Esophagus muscularis mucosa (tissue), 4 donors: ENCODE data around the gene AFF4. TPM values are rescaled to one million over a fixed set of nuclear protein-coding genes. Genes with fewer than 3 reads are reported as not detected.

Experiments
- DNase-seq: peaks from one replicate; pipeline ENCODE4 v3.0.0-alpha.2; 2017; ENCODE audit errors: extremely low spot score
- H3K27ac ChIP-seq, 4 donors: fragments of 200-600 bp; sonication (generic); replicated peaks in 1 of 4; 1 replicate in 3 of 4; 2 replicates in 1 of 4; pipeline ENCODE4 v1.5.1; 2016 to 2019; ENCODE audit warnings: mild to moderate bottlenecking in 1 of 4
- H3K27me3 ChIP-seq, 4 donors: fragments of 200-600 bp; sonication (generic); one replicate each; pipeline versions ENCODE4 v1.5.1 to v1.6.0; 2016 to 2019
- H3K36me3 ChIP-seq, 4 donors: fragments of 200-600 bp; sonication (generic); one replicate each; pipeline ENCODE4 v1.5.1; 2016 to 2019
- H3K4me1 ChIP-seq, 4 donors: fragments of 200-600 bp; sonication (generic); one replicate each; pipeline ENCODE4 v1.5.1; 2016 to 2019
- H3K4me3 ChIP-seq, 4 donors: fragments of 200-600 bp; sonication (generic); 1 replicate in 2 of 4; 2 replicates in 2 of 4; pipeline ENCODE4 v1.5.1; 2016 to 2019; ENCODE audit warnings: mild to moderate bottlenecking in 4 of 4, moderate library complexity in 1 of 4
- H3K9me3 ChIP-seq, 4 donors: fragments of 200-600 bp; sonication (generic); 1 replicate in 3 of 4; 2 replicates in 1 of 4; pipeline ENCODE4 v1.5.1; 2016 to 2019
- CTCF ChIP-seq, 3 experiments: fragments of 200-600 bp in 2 of 3; fragments of 450-650 bp in 1 of 3; sonication (generic) in 2 of 3; IDR thresholded peaks; one replicate each; pipeline ENCODE4 v1.5.1; 2017 to 2019; ENCODE audit warnings: antibody characterized with exemption in 3 of 3, mild to moderate bottlenecking in 2 of 3, moderate library complexity in 1 of 3
- EP300 ChIP-seq: sonication (generic); formaldehyde crosslinking; IDR thresholded peaks from one replicate; pipeline ENCODE4 v1.6.1; 2017; ENCODE audit warnings: antibody characterized with exemption
- POLR2A ChIP-seq: fragments of 450-650 bp; IDR thresholded peaks from one replicate; pipeline ENCODE4 v1.6.1; 2017; ENCODE audit warnings: antibody characterized with exemption, moderate library complexity, mild to moderate bottlenecking, low read depth
- POLR2AphosphoS5 ChIP-seq, 2 donors: sonication (generic); formaldehyde crosslinking; IDR thresholded peaks; one replicate each; pipeline ENCODE4 v1.6.1; 2017; ENCODE audit warnings: antibody characterized with exemption in 2 of 2
- WGBS: methylation state at CpG from one replicate; pipeline ENCODE4 v1.1.5; 2018; 5-methylcytosine and 5-hydroxymethylcytosine counted together
- intact Hi-C: fragments of 100-400 bp; cut with DNase I; formaldehyde crosslinking; loops from one replicate; pipeline ENCODE4 v1.15.1; 2023
- small RNA-seq, 3 donors: library from RNA; depleted of rRNA; stranded (forward); fragments of <200 nt; gene quantifications; one replicate each; pipeline ENCODE3, GENCODE V24; 2016
- total RNA-seq, 4 donors: library from RNA; depleted of rRNA; stranded (reverse); fragments of >200 nt; gene quantifications; one replicate each; pipeline versions ENCODE4 v1.1.0 to v1.2.1, GENCODE V29; 2016

Gene AFF4
- total RNA-seq, 4 donors from 2014 or later = 56.1 to 74.1 (median 63.0) TPM

DNA sequence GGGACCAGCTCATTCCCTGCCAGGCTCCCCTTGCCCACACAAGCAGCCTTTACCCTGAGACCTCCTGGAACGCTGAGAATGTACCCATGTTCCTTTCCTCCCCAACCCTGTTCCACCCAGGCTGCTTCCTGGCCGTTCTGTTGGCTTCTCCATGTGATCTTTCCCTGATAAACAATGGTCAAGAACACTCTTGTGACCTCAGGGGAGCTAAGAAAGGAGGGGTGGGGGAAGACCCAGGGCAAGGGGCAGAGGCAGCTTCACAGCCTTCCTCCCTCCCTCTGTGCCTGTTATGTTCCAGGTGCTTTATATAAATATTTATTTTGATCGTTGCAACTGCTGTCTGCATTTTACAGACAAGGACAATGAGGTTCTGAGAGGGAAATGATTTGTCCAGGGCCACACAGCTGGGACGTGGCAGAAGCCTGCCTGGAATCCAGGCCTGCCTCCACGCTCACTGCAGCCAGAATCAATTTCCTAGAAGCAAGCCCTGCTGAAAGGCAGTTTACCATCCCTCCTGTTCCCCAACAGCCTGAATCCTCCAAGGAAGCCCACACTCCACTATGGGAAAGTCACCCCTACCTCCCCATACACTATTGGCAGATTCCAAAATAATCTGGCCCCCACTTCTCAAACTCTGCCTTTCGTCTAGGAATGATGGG lies 136.9 kb downstream of the AFF4 start:
- no peak for DNase-seq
- no peak overlapping the region for H3K4me3 ChIP-seq
- no peak overlapping the region for H3K27ac ChIP-seq
- peaks cover 0 to 15% (median 0%) of the 10 kb centered on the region in 4 donors for H3K27me3 ChIP-seq
- H3K36me3 ChIP-seq = peaks cover 0 to 20% (median 13%) of the 10 kb centered on the region in 4 donors
- no peaks in the 10 kb centered on the region for H3K9me3 ChIP-seq
- H3K4me1 ChIP-seq = peaks cover 9 to 61% (median 48%) of the 10 kb centered on the region in 4 donors
- no peak for TF ChIP-seq EP300
- peak in 1 of 2 donors; percentile 34 for TF ChIP-seq POLR2AphosphoS5 (IDR thresholded peaks at IDR 0.05)
- WGBS = 71% methylated on average over 5 of the region's 6 CpGs
- intact Hi-C loops = loop anchor here (10.0 kb wide), 2 partner anchors 322 to 442 kb away; no protein-coding TSS in a partner anchor

DNA sequence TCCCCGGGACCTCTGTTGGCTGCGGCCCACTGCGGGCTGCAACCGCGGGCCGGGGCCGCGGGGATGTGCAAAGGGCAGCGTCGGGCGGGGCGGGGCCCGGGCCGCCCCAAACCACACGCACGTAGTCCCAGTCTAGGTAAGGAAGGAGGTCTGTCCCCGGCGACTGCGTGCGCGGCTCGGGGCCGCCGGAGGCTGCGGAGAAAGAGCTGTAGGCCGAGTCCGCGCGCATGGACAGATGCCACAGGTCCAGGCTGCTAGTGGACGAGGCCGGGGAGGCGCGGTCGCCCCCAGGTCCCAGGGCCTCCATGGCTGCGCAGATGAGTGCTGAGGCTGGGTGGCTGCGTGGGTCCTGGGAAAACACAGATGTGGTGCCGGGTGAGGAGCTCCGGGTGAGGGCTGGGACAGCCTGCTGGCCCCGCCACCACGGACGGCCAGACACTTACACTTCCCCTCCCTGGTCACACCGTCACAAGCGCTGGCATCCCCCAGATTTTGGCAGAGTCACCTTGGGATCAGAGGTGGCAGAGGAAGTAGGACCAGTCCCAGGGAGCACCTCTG lies 137.5 kb downstream of the AFF4 start:
- Histone ChIP-seq H3K27me3 (peaks cover 0 to 15% (median 0%) of the 10 kb centered on the region in 4 donors), H3K9me3 (no peaks in the 10 kb centered on the region), H3K4me1 (peaks cover 9 to 56% (median 45%) of the 10 kb centered on the region in 4 donors), H3K27ac (no peak overlapping the region), H3K36me3 (peaks cover 0 to 20% (median 13%) of the 10 kb centered on the region in 4 donors), H3K4me3 (peak overlapping the region; percentile 6 to 37 (median 30))
- whole genome bisulfite sequencing = 60% methylated on average over 31 of the region's 43 CpGs
- no peak for TF ChIP-seq POLR2A
- TF ChIP-seq EP300 = no peak
- TF ChIP-seq POLR2AphosphoS5 (IDR thresholded peaks at IDR 0.05) = no peak
- TF ChIP-seq CTCF (IDR thresholded peaks at IDR 0.05) = no peak
- intact Hi-C loops = loop anchor here (10.0 kb wide), 2 partner anchors 321 to 441 kb away; no protein-coding TSS in a partner anchor
- no peak for DNase-seq

Small RNAs within 50 kb of the gene (small RNA-seq; reads per million reads assigned to genes)
- 0 reads per million in 3 donors for gene AC113410.1
- 0 reads per million in 3 donors for gene ATP6V0E1P1
- 0 reads per million in 3 donors for gene RF00019
- gene RNA5SP192 = 0 reads per million in 3 donors

Other genes with a start within 250 kb of the AFF4 start
- gene KIF3A, start 226.1 kb downstream of the AFF4 start, total RNA-seq = 1 to 10 TPM; 5.5 to 9.6 (median 8.3) TPM
- under 1 TPM in 1 of 4 donors, not detected in 3; 0.39 TPM for gene CCNI2, start 216.2 kb downstream of the AFF4 start, total RNA-seq
- 10 to 100 TPM; 26.7 to 42.8 (median 36.9) TPM for gene SEPTIN8, start 186.4 kb downstream of the AFF4 start, total RNA-seq
- under 1 TPM; 0.06 to 0.83 (median 0.15) TPM for gene SOWAHA, start 150.3 kb downstream of the AFF4 start, total RNA-seq
- gene SHROOM1, start 133.0 kb downstream of the AFF4 start, total RNA-seq = 10 to 100 TPM in 3 of 4 donors, 1 to 10 TPM in 1; 4.5 to 21.2 (median 13.1) TPM
- 1 to 10 TPM in 1 of 4 donors, under 1 TPM in 2, not detected in 1; under 0.01 to 1.4 (median 0.23) TPM for gene GDF9, start 97.2 kb downstream of the AFF4 start, total RNA-seq
- 100 to 1,000 TPM; 113 to 184 (median 126) TPM for gene UQCRQ, start 97.0 kb downstream of the AFF4 start, total RNA-seq
- gene LEAP2, start 90.0 kb downstream of the AFF4 start, total RNA-seq = 1 to 10 TPM in 1 of 4 donors, under 1 TPM in 2, not detected in 1; 0.23 to 1.2 (median 0.26) TPM
- gene ZCCHC10, start 62.9 kb upstream of the AFF4 start, total RNA-seq = 10 to 100 TPM in 2 of 4 donors, 1 to 10 TPM in 2; 8.6 to 40.8 (median 13.1) TPM
- gene HSPA4, start 88.4 kb upstream of the AFF4 start, total RNA-seq = 10 to 100 TPM; 54.1 to 65.2 (median 55.3) TPM